ENCODE measurements around the gene PADI6. TPM values are rescaled to one million over a fixed set of nuclear protein-coding genes. Genes with fewer than 3 reads are reported as not detected.
"Not testable (repeated sequence)": the region's sequence is repeated elsewhere in the genome, so short reads cannot be mapped to it uniquely, and the experiment has no call there.

Gene PADI6
- not detected for polyA plus RNA-seq (ENCODE audit: insufficient read length)

DNA sequence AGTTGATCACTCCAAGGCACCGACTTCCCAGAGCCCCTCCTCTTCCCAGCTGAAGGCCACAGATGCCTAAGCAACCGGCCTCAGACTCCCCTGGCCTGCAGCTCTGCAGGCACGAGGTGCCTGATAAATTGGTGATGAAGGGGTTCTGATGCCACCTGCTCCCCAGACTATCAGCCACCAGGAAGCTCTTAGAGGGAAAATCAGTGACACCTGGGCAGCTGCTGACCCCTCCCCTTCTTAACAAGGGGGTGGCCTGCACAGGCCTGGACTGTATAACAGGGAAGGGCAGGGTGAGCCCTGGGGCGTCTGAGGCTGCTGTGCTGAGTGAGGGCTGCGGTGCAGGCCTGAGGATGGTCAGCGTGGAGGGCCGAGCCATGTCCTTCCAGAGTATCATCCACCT lies at the start of gene PADI6:
PADI6 (plus strand) TSS at position 301 of the 400 bp plus-strand sequence; CDS start at position 351, 50 bp downstream.
- DNase-seq (ENCODE audit: low read depth), result no peak

DNA sequence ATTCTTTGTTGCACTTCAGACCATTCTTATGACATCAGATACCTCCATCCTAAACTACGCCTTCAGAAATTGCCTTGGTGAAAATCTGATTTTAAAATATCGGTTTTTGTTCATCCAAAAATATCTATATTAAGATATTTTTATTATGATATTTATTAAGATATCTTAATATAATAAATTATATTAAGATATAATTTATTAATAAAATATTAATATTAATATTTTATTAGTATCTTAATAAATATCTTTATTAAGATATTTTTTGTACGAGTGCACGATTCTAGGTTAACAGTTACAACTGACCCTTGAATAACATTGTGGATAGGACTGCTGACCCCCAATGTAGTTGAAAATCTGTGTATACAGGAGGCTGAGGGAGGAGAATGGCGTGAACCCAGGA lies 43.1 kb upstream of the PADI6 start:
- DNase-seq (ENCODE audit: low read depth), result no peak

GRCh38 chr1:17329610-17330009 lies 42.4 kb upstream of the PADI6 start:
- no peak for DNase-seq (ENCODE audit: low read depth)

DNA sequence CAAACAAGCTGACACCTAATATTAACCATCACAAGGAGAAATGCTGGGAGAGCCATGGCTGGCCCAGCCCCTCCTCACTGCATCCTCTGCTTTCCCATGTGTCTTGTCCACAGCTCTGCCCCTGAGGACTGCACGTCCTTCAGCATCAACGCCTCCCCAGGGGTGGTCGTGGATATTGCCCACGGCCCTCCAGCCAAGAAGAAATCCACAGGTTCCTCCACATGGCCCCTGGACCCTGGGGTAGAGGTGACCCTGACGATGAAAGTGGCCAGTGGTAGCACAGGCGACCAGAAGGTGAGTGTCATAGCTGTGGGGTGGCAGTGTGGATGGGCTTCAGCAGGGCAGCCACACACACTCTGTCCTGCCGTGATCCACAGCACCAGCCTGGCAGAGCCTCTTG lies 41.1 kb upstream of the PADI6 start:
- no peak for DNase-seq (ENCODE audit: low read depth)

DNA sequence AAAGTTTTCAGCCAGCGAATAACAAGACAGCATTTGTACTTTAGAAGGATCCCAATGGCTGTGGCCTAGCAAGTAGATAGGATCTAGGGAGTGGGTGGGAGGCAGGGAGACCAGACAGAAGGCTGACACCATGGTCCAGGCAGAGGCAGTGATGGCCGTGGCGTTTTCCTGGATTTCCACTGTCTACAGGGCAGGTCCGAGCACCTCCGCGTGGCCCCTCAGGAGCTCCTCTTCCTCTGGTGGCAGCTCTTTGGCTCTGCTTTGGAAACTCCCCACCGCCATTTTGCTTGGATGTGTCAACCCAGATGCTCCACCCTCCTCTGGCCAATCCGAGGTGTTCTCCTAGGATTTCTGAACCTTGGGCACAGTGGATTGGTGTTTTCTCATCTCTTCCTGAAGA lies 38.9 kb upstream of the PADI6 start:
- DNase-seq (ENCODE audit: low read depth), result no peak

DNA sequence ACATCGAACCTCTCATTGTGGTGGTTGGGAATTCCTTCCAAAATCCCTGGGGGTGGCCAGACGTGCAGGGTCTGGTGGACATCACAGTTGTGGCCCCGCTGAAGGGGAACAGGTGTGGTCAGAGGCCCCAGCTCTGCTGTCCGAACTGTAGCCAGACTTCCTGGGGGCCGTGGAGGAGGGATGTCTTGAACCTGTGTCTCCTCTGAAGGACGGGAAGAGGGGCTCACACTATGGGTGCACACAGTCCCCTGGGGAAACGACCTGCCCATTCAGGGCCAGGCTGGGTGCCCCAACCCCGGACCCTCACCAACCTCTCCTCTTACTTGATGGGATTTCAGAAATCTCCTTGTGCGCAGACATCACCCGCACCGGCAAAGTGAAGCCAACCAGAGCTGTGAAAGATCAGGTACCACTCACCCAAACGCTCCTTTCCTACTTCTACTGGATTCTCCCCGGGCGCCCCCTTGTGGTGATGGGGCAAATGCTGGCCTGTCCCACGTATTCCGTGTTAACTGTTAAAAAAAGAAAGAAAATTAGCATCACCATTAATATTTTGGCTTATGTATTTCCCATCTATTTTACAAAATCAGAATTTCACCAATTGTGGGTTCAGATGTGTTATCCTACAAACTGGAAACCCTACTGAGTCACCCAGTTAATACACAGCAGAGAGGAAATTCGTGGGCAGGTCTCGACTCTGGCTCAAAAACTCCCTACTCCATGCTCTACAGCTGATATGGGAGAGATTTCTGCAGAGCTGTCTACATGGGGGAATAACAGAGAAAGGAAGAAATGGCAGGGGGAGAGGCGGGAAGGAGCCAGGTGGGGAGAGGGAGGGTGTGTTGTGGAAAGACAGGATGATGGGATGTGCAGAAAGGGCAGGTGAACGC lies 35.9 kb upstream of the PADI6 start:
- no peak for DNase-seq (ENCODE audit: low read depth)

- DNase-seq (ENCODE audit: low read depth), result no peak
Measured at GRCh38 chr1:17338706-17339493, 33.1 kb upstream of the PADI6 start.

- no peak for DNase-seq (ENCODE audit: low read depth)
Measured at GRCh38 chr1:17339521-17339920, 32.5 kb upstream of the PADI6 start.

GRCh38 chr1:17340358-17340757 lies 31.6 kb upstream of the PADI6 start:
- DNase-seq (ENCODE audit: low read depth), result no peak

- no peak for DNase-seq (ENCODE audit: low read depth)
Measured at GRCh38 chr1:17342014-17342441, 30.0 kb upstream of the PADI6 start.

- not testable (repeated sequence) for DNase-seq (ENCODE audit: low read depth)
Measured at GRCh38 chr1:17345506-17345905, 26.5 kb upstream of the PADI6 start.

DNA sequence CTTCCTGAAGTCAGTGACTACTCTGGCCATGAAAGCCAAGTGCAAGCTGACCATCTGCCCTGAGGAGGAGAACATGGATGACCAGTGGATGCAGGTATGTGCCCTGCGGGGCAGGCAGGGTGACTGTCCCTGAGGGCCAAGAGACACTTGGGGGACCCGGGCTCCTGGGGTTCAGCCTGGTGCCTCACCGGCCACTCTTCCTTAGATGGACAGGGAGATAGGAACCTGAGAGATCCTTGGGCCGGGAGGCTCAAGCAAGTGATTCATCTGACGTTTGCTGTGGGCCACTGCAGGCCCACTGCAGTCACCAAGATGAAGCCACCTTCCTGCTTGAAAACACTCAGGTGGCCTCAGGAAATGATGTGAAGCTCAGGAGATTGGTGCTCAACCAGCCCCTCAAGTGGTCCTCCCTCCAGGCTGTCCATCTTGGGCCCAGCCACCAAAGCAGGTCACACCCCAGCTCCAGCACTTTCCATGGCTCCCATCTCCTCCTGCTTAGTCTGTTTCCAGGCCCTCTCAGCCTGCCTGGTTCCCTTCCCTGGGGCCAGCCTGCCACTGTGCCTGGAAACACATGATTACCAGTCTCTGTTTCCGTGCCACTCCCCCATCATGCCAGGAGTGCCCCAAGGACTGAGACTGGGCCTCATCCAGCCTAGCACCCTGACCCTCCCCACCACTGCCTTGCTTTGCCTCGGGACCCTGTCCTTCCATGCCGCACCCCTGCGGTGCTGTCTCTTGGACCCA lies 25.8 kb upstream of the PADI6 start:
- no peak for DNase-seq (ENCODE audit: low read depth)

- DNase-seq (ENCODE audit: low read depth), result no peak
Measured at GRCh38 chr1:17347769-17348592, 24.0 kb upstream of the PADI6 start.

DNA sequence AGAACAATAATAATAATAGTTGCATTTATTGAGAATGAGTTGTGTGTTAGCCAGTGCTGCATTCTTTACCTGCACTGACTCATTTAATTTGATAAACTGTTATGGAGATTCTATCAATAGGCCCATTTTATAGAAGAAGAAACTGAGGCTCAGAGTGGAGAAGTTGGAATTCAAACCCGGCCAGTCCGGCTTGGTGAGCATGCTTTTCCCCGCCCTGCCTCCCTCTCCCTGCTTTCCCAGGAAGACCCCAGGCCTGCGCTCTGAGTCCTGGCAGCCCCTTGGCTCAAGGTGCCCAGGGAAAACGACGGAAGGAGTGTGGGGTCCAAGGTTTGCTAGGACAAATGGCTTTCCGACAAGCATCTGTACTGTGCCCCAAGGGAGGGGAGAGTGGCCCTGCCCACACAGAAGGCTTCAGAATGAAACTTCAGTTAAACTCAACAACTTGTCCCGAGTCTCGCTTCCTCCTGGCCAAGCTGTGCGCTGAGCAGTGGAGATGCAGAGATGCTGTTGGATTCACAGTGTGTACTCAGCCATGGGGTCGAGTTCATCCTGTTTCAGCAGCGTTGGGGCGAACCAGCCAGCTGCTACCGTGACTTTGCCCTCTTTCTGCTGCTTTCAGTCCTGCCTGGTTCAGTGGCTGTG lies 23.3 kb upstream of the PADI6 start:
- DNase-seq (ENCODE audit: low read depth), result no peak

DNA sequence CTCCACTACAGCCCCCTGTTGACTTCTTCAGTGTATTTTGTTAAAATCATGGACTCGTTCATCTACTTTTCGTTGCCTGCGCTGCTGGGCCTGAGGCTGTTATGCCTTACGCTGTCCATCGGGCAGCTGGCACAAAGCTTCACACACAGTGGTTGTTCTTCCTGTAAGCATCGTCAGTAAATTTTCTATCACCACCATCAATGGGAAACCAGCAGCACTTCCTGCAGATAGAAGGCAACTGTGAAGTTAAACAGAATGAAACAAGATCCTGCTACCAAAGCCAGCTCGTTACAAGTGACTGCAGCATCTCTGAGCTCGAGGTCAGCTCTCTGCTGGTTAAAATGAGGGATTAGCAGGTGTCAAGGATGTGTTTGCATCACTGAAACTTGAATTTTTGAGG lies 21.9 kb upstream of the PADI6 start:
- DNase-seq (ENCODE audit: low read depth), result no peak

DNA sequence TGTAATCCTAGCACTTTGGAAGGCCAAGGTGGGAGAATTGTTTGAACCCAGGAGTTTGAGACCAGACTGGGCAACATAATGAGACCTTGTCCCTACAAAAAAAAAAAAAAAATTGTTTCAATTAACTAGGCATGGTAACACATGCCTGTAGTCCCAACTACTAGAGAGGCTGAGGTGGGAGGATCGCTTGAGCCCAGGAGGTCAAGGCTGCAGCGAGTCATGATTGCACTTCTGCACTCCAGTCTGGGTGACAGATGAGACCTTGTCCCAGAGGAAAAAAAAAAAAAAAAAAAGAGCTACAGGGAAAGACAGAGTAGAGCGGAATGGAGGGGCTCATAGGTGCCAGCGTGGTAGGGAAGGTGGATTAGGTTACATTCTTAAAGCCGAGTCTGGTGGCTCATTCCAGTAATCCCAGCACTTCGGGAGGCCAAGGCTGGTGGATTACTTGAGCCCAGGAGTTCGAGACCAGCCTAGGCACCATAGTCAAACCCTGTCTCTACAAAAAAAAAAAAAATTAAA lies 21.0 kb upstream of the PADI6 start:
- DNase-seq (ENCODE audit: low read depth), result no peak

DNA sequence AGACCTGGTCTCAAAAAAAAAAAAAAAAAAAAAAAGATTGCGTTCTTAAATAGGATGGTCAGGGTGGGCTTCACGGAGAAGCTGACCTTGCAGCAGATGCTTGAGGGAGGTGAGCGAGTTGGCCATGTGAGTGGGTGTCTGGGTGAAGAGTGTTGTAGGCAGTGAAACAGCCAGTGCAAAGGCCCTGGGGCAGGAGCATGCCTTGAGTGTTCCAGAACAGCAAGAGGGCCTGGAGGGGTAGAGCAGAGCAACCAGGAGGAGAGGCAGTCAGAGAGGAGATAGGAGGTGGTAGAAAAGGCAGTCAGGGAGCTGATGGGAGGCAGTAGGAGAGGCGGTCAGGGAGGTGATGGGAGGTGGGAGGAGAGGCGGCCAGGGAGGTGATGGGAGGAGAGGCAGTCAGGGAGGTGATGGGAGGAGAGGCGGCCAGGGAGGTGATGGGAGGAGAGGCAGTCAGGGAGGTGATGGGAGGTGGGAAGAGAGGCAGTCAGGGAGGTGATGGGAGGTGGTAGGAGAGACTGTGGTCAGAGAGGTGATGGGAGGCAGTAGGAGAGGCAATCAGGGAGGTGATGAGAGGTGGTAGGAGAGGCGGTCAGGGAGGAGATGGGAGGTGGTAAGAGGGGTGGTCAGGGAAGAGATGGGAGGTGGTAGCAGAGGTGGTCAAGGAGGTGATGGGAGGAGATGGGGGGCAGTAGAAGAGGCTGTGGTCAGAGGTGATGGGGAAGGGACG lies 20.2 kb upstream of the PADI6 start:
- no peak for DNase-seq (ENCODE audit: low read depth)

GRCh38 chr1:17352419-17352909 lies 19.5 kb upstream of the PADI6 start:
- DNase-seq (ENCODE audit: low read depth), result no peak

DNA sequence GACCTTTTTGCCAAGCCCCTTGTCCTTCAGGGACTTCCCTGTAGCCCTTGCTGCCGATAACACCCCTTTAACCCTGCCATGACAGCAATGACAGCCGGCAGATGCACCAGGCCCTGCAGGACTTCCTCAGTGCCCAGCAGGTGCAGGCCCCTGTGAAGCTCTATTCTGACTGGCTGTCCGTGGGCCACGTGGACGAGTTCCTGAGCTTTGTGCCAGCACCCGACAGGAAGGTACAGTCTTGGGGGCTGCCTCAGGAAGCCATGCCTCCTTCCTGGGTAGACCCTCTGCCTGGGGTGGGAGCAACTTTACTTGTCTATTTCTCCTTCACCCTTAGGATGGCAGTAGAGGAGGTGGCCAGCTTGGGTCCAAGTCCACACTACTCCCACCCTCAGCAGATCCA lies 16.1 kb upstream of the PADI6 start:
- DNase-seq (ENCODE audit: low read depth), result no peak
